OCI-LY1 (cell line): ENCODE measurements around the gene PRR14.

Experiments
- H2AFZ ChIP-seq: fragments of 200-600 bp; sonication (generic), shearing (Covaris generic); 2 replicates; pipeline ENCODE4 v1.6.0; 2014; ENCODE audit warnings: antibody characterized with exemption, mild to moderate bottlenecking, low read length
- H3F3A ChIP-seq: fragments of 200-600 bp; sonication (generic), shearing (Covaris generic); 2 replicates; pipeline ENCODE4 v1.6.0; 2014; ENCODE audit warnings: mild to moderate bottlenecking, antibody characterized with exemption, low read length, moderate library complexity; ENCODE audit not compliant: insufficient read depth
- H3K27ac ChIP-seq: fragments of 200-600 bp; sonication (generic); 2 replicates; pipeline ENCODE4 v1.5.1; 2014; ENCODE audit warnings: low read length, mixed run types, mild to moderate bottlenecking, low read depth; ENCODE audit not compliant: poor library complexity, severe bottlenecking
- H3K27me3 ChIP-seq: fragments of 200-600 bp; sonication (generic); 2 replicates; pipeline ENCODE4 v1.6.0; 2014; ENCODE audit warnings: antibody characterized with exemption, mild to moderate bottlenecking, low read length, moderate library complexity; ENCODE audit not compliant: insufficient read depth
- H3K36me3 ChIP-seq: fragments of 200-600 bp; sonication (generic); 2 replicates; pipeline ENCODE4 v1.6.1; 2014; ENCODE audit warnings: mild to moderate bottlenecking, antibody characterized with exemption, low read length, moderate library complexity, mixed read lengths; ENCODE audit not compliant: insufficient read depth
- H3K4me1 ChIP-seq: fragments of 200-600 bp; sonication (generic); 2 replicates; pipeline ENCODE4 v1.5.1; 2014; ENCODE audit warnings: mild to moderate bottlenecking, low read length, moderate library complexity; ENCODE audit not compliant: insufficient read depth, severe bottlenecking
- H3K4me2 ChIP-seq: fragments of 200-600 bp; sonication (generic), shearing (Covaris generic); 2 replicates; pipeline ENCODE4 v1.6.1; 2014; ENCODE audit warnings: low read length
- H3K4me3 ChIP-seq: fragments of 200-600 bp; sonication (generic); 2 replicates; pipeline ENCODE4 v1.5.1; 2014; ENCODE audit warnings: low read length, low read depth, mild to moderate bottlenecking, mixed read lengths; ENCODE audit not compliant: poor library complexity, severe bottlenecking
- H3K79me2 ChIP-seq: fragments of 200-600 bp; shearing (Covaris generic); 2 replicates; pipeline ENCODE4 v1.6.1; 2016; ENCODE audit warnings: mixed run types, low read length, mixed read lengths; ENCODE audit not compliant: insufficient read depth
- H3K9ac ChIP-seq: fragments of 200-600 bp; sonication (generic), shearing (Covaris generic); 2 replicates; pipeline ENCODE4 v1.6.1; 2014; ENCODE audit warnings: mild to moderate bottlenecking, low read length, mixed read lengths
- H3K9me2 ChIP-seq: fragments of 200-600 bp; sonication (generic), shearing (Covaris generic); 2 replicates; pipeline ENCODE4 v1.6.1; 2014; ENCODE audit warnings: low read depth, mild to moderate bottlenecking, low read length, mixed read lengths
- H3K9me3 ChIP-seq: fragments of 200-600 bp; shearing (Covaris generic); 2 replicates; pipeline ENCODE4 v1.6.1; 2014; ENCODE audit warnings: low read length, mixed read lengths
- H4K20me1 ChIP-seq: fragments of 200-600 bp; sonication (generic), shearing (Covaris generic); 2 replicates; pipeline ENCODE4 v1.6.0; 2016; ENCODE audit warnings: mild to moderate bottlenecking, low read length; ENCODE audit not compliant: insufficient read depth
- EZH2 ChIP-seq: fragments of 200-600 bp; sonication (generic), shearing (Covaris generic); IDR thresholded peaks from 2 replicates; pipeline ENCODE4 v1.8.0; 2017; ENCODE audit warnings: borderline replicate concordance, mixed run types, mild to moderate bottlenecking, antibody characterized with exemption, low read length, moderate library complexity, mixed read lengths
- TF ChIP-seq, protein P1 (sequence below): fragments of 200-600 bp; sonication (generic), shearing (Covaris generic); IDR thresholded peaks from 2 replicates; pipeline ENCODE4 v1.5.1; 2017; ENCODE audit warnings: mild to moderate bottlenecking, antibody characterized with exemption, low read length, moderate library complexity, mixed read lengths

The PRR14 gene

DNA sequence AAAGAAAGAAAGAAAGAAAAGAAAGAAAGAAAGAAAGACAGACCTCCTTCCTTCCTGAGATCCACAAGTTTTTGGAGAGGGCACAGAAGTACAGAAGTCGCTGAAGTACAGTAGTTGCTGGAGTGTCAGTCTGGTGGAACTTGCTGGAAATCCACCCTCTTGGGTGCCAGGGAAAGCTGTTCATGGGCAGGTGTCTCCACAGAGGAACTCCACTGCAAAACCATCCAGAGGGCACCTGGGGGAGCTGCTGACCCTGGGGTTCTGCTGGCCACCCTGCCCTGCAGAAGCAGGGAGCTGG, 3.5 kb upstream of the PRR14 start:
- H3K9ac ChIP-seq: no peak overlapping the region
- peaks cover under 1% of the 10 kb centered on the region; the same call in 1 of the 2 replicates for H3K36me3 ChIP-seq
- no peak overlapping the region for H3K27ac ChIP-seq
- no peaks in the 10 kb centered on the region for H4K20me1 ChIP-seq
- H3F3A ChIP-seq: no peaks in the 10 kb centered on the region
- H3K79me2 ChIP-seq: no peaks in the 10 kb centered on the region
- H2AFZ ChIP-seq: no peak overlapping the region
- no peaks in the 10 kb centered on the region for H3K27me3 ChIP-seq
- H3K4me2 ChIP-seq: no peak overlapping the region
- H3K4me1 ChIP-seq: peaks cover 15% of the 10 kb centered on the region
- H3K9me2 ChIP-seq: no peaks in the 10 kb centered on the region
- no peaks in the 10 kb centered on the region for H3K9me3 ChIP-seq
- TF ChIP-seq, protein P1, sequence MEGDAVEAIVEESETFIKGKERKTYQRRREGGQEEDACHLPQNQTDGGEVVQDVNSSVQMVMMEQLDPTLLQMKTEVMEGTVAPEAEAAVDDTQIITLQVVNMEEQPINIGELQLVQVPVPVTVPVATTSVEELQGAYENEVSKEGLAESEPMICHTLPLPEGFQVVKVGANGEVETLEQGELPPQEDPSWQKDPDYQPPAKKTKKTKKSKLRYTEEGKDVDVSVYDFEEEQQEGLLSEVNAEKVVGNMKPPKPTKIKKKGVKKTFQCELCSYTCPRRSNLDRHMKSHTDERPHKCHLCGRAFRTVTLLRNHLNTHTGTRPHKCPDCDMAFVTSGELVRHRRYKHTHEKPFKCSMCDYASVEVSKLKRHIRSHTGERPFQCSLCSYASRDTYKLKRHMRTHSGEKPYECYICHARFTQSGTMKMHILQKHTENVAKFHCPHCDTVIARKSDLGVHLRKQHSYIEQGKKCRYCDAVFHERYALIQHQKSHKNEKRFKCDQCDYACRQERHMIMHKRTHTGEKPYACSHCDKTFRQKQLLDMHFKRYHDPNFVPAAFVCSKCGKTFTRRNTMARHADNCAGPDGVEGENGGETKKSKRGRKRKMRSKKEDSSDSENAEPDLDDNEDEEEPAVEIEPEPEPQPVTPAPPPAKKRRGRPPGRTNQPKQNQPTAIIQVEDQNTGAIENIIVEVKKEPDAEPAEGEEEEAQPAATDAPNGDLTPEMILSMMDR: no peak
- TF ChIP-seq EZH2: no peak
- H3K4me3 ChIP-seq: no peak overlapping the region

- Histone ChIP-seq H3K9me2 (no peaks in the 10 kb centered on the region), H3K79me2 (no peaks in the 10 kb centered on the region), H3K4me3 (peak overlapping the region; percentile 86), H4K20me1 (no peaks in the 10 kb centered on the region), H3K36me3 (peaks cover 21% of the 10 kb centered on the region; the same call in 1 of the 2 replicates), H3K27ac (peak overlapping the region; percentile 57), H2AFZ (peak overlapping the region; percentile 76), H3K9ac (peak overlapping the region; percentile 60), H3K4me1 (peaks cover 16% of the 10 kb centered on the region), H3F3A (no peaks in the 10 kb centered on the region), H3K9me3 (no peaks in the 10 kb centered on the region), H3K27me3 (no peaks in the 10 kb centered on the region), H3K4me2 (peak overlapping the region; percentile 97)
- no peak for TF ChIP-seq EZH2
- TF ChIP-seq, protein P1: no peak
Measured at GRCh38 chr16:30649725-30650368, 913 bp upstream of the PRR14 start.

GRCh38 chr16:30651124-30652004, 604 bp downstream of the PRR14 start:
- H3K9ac ChIP-seq: peak overlapping the region; percentile 97
- TF ChIP-seq, protein P1: peak; percentile 74
- no peak for TF ChIP-seq EZH2
- no peaks in the 10 kb centered on the region for H4K20me1 ChIP-seq
- H3K27ac ChIP-seq: peak overlapping the region; percentile 89
- H3K9me2 ChIP-seq: no peaks in the 10 kb centered on the region
- H3K4me3 ChIP-seq: peak overlapping the region; percentile 86
- no peaks in the 10 kb centered on the region for H3K9me3 ChIP-seq
- peaks cover 16% of the 10 kb centered on the region for H3K4me1 ChIP-seq
- peaks cover 37% of the 10 kb centered on the region for H3K36me3 ChIP-seq
- H3K27me3 ChIP-seq: no peaks in the 10 kb centered on the region
- no peaks in the 10 kb centered on the region for H3K79me2 ChIP-seq
- H3F3A ChIP-seq: no peaks in the 10 kb centered on the region
- peak overlapping the region; percentile 97 for H3K4me2 ChIP-seq
- no peak overlapping the region for H2AFZ ChIP-seq
